ENCODE data around the gene TTC24.
"Not testable (repeated sequence)": the region's sequence is repeated elsewhere in the genome, so short reads cannot be mapped to it uniquely, and the experiment has no call there.

Gene TTC24

GRCh38 chr1:156555715-156556114 lies 23.8 kb upstream of the TTC24 start:
- no peak for DNase-seq

GRCh38 chr1:156556354-156556753 lies 23.2 kb upstream of the TTC24 start:
- DNase-seq: no peak

DNA sequence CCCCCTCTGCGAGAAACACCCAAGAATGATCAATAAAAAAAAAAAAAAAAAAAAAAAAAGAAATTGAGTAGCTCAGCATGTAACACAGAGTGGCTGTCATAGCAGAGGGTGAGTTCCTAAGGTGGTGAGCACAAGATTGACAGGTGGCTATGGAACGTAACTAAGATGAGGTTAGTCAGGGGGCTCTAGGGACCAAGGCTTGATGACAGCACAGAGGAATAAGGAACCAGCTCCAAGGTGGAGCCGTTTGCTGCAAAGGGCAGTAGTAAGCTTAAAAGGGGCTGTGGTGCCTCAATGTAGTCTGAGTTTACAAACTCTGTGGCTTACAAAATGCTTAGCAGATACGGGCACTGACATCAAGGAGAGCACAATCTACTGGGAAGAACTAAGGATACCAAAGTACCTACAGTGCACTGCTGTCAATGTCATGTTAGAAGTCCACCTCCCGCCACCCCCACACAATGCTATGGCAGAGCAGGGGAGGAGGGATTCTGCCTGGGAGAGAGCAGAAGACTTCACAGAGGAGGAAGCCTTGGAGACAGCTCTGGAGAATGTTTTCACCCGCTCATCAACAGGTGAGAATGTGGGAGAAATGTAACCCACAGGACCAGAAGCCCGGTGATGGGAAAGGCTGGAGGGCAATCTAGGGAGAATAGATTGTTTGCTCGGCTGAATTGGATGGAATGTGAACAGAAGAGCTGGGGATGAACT lies 20.3 kb upstream of the TTC24 start:
- DNase-seq: no peak

- DNase-seq: no peak
Measured at GRCh38 chr1:156559797-156560385, 19.6 kb upstream of the TTC24 start.

DNA sequence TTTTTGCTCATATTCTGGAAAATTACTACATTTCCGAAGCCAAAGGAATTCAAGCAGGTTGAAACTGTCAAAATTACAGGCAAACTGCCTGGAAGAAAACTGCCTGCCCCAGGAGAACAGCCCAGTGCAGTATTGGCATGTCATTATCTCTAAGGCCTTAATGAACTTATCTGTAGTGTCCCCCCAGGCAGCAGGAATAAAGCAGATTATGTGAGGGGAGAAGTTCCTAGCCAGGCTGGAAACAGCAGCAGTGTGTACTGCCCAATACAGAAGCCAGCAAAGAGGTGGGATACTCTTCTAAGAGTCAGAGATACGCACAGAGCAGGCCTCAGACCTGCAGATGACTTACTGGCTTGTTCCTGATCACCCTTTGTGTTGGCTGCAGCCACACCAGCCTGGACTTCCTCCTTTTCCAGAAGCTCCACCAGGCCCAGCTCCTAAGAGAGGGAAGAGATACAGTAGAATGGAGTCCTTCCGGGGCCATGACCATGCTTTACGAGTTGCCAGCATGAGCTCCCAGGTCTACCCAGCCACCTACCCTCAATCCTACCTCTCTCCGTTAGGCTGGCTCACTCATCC lies 18.8 kb upstream of the TTC24 start:
- no peak for DNase-seq

DNA sequence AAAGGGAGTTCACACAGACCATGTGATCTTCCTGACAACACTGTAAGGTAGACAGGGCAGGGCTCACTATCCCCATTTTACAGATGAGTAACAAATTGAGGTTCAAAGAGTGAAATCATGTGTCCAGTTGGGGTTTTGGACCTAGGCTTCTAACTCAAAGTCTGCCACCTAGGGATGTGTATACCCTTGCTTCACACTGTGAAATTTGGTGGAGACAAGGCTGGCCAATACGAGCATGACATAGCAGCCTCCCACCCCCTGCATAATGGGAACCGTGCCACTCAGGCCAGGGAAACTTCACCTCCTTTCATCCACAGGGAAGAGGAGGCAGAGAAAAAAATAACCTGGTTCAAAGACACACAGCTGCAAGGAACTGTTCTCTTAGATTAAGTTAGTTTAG lies 14.0 kb upstream of the TTC24 start:
- DNase-seq: no peak

DNA sequence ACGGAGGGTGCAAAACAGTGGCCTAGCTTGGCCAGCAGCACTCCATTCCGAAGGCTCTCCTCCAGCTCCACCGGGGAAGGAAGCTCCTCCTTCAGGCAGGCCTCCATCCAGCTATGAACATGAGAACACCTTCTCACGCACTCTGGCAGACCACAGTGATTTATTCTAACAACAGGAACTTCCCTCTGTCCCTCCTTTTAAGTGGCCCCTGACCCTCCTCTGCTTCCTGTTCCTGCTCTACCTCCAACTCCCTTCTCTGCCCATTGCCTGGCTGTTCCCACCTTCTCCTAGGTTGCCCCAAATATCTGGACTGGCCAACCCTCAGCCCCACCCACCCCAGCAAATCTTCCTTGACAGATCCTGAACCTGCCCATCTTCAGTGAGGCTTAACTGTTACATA lies 13.1 kb upstream of the TTC24 start:
- no peak for DNase-seq

DNA sequence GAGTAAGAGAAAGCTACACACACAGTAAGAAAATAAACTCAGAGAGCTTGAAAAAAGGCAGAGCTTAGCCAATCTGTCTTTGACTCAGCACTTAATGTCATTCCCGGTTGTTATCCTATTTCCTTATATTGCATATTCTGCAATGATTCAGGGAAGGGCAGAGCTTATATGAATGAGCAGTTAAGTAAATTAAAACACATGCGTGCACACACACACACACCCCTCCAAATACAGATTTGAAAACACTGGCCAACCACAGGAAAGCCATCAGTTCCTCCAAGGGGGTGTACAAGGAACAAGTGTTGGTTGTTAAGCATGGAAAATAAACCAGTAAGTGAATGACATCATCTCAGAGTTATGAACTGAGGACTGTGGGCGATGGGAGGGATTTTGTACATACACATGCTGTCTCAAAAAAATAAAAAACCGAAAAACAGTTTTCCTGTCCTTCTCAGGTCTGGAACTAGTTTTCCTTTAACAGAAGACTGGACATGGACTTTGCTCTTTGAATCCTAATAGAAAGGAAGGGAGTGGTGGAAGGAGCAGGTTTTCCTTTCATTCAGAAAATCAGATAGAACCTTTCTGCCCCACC lies 8.2 kb upstream of the TTC24 start:
- peak; percentile 66 to 83 for DNase-seq

- DNase-seq: peak; percentile 83 to 88
Measured at GRCh38 chr1:156571919-156572662, 7.4 kb upstream of the TTC24 start, which contains the start of gene IQGAP3. Gene IQGAP3, minus strand, starts transcription at chr1:156572565. Its CDS starts 36 bp downstream, at chr1:156572529.

DNA sequence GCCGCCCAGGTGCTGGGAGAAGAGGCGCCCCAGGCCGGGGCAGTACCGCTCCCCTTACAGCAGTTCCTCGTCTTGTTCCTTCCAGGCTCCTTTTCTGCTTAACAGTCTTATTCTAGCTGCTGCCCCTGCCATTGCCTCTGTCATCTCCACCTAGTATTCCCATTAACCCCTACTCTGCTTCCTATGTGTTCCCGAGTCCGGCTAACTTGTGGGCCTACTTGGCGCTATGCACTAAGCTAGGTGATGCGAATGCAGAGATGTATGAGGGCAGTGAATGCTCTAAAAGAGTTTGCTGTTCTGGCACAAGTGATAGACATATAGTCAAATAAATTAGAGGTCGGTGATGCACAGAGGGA lies 6.9 kb upstream of the TTC24 start:
- no peak for DNase-seq

- DNase-seq: no peak
Measured at GRCh38 chr1:156574039-156574633, 5.4 kb upstream of the TTC24 start.

DNA sequence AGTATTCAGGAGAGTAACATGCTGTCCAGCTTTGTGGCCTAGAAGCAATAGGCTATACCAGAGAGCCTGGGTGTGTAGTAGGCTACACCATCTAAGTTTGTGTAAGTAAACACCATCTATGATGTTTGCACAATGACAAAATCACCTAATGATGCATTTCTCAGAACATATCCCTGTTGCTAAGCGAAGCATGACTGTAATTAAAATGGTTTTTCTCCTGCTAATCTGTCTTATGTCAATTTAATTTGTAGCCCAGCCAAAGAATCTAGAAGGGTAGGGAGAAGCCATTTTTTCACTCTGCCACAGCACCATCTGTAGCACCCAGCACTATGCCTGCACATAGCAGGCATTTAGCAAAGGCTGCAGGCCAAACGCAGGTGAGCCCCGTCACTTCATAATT lies 2.0 kb upstream of the TTC24 start:
- DNase-seq: no peak

DNA sequence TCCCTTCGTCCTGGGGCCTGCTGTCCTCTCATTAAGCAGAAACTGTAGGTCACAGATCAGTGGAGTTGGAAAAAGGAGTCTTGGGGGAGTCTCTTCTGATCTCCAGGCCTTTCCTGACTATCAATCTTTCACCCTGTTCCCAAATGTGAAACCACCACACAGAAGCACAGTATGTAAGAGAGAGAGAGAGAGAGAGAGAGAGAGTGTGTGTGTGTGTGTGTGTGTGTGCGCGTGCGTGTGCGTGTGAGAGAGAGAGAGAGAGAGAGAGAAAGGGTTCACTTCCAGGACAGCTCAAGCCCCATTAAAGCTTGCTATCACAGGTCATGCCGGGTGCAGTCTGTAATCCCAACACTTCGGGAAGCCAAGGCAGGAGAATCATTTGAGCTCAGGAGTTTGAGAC lies 1.5 kb upstream of the TTC24 start:
- DNase-seq: no peak

DNA sequence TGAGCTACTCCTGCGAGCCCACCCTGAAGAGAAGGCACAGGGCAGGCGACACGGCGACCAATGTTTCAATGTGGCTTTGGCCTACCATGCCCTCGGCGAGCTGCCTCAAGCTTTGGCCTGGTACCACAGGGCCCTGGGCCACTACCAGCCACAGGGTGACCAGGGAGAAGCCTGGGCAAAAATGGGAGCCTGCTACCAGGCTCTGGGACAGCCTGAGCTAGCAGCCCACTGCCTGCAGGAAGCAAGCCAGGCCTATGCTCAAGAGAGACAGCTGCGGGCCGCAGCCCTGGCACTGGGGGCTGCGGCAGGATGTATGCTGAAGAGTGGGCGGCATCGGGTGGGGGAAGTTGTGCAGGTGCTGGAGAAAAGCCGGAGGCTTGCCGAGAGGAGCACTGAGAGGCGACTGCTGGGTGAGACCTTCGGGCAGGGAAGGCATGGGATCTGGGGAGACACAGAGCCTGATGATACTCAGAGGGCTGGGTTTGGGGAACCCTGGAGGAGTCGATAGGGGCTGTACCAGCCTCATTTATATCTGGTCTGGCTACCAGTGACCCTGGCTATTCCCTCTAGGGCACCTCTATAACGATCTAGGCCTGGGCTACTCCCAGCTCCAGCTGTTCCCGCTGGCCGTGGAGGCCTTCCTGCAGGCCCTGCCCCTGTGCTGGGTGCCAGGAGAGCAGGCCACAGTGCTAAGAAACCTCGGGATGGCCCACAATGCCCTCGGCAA lies 2.3 kb downstream of the TTC24 start:
- no peak for DNase-seq

DNA sequence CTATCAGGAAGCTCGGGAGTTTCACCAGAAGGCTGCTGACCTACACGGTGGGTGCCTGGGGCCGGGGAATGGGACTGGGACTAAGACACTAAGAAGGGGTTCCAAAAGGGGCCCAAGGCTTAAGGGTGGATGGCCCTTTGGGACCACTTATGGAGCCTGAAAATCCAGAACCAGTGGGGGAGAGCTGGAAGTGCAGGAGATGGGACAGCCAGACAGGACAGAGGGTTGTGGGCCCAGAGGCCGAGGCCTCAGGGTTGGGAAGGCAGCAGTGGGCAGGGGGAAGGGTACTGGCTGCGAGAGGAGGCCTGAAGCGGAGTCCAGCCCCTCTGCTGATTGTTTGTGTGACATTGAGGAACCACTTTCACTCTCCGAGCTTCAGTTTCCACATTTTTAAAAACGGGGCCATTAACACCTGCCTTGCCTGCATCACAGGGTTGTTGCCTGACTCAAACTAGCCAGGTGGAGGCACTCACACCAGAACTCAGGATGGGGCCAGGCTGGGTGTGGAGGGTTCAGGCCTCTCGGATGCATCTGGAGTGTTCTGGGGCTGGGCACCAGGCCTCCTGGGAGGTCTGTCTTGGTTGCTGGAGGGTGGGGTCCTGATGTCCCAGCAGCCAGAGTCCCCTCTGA lies 3.0 kb downstream of the TTC24 start:
- DNase-seq: no peak

DNA sequence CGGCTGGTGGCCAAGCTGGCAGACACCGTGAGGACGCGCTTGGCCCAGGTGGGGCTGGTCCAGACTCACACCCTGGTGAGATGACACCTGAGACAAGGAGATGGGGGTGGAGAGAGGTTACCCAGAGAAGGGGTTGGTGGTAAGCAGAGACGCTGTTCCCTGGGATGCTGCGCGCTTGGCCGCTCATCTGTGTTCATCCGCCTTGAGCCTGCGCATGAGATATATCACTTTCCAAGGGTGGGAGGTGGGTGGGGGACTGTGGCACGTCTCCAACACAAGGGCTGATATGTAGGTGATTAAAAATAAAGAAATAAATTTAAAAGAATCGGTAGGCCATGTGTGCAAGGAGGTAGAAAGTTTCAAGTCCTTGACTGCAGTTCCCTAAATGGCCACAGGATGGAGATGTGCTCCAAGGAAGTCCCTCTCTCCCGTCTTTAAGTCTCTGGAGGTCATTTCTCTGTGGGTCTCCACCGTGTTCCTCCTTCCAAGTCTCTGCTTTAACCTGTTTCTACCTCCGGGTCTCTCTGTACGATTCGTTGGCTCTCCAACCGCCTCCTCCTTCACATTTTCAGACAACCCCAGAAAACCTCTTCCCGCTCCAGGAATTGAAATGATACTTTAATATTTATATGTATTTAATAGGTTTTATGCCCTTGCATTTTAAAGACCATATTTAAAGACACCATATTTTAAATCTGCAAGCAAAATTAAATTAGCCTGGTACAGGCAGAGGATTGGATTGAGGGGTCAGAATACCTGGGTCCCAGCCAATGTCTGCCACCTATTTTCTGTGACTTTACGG lies 4.5 kb downstream of the TTC24 start:
- DNase-seq: peak; percentile 55 to 96

DNA sequence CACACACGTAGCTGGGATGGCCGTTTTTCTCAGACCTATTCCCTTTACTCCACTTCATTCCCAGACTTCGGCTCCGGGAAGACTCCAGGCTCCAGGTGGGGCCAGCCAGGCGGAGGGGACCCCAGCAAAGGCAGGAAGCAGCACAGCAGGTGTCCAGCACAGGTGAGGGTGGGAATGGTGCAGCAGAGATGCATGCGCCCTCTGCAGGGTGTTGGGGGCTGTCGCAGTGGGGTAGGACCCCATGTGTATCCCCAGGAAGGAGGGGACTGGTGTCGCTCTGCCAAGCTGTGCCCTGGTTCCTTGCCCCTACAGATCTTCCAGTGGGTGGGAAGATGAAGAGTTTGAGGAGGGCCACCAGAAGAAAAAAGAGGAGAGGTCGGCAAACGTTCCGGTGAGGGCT lies 5.3 kb downstream of the TTC24 start:
- no peak for DNase-seq

DNA sequence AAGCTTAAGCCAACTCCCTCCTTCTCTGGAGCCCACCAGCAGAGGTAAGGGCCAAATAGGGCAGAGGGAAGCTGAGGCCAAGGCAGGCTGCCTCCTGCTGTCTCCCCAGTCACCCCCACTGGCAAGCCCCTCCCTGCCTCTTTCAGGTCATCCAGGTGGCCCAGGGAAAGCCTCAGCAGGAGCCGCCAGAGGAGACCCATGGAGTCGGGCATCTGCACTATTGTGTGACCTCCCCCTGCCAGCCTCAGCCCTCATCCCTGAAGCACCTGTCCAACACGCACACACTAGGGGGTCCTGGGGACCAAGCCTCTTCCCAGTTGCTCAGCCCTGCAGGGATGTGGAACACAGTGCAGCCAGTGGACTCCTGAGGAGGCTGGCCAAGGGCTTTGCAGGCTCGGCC lies 6.8 kb downstream of the TTC24 start:
- DNase-seq: no peak

- DNase-seq: no peak
Measured at GRCh38 chr1:156586892-156587477, 7.5 kb downstream of the TTC24 start.

DNA sequence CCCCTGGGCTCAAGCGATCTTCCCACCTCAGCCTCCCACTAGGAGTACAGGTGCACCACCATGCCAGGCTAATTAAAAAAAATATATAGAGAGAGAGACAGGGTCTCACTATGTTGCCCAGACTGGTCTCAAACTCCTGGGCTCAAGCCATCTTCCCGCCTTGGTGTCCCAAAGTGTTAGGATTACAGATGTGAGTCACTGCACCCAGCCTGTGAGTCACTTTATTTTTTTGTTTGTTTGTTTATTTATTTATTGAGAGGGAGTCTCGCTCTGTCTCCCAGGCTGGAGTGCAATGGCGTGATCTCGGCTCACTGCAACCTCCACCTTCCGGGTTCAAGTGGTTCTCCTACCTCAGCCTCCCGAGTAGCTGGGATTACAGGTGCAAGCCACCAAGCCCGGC lies 8.4 kb downstream of the TTC24 start:
- not testable (repeated sequence) for DNase-seq

DNA sequence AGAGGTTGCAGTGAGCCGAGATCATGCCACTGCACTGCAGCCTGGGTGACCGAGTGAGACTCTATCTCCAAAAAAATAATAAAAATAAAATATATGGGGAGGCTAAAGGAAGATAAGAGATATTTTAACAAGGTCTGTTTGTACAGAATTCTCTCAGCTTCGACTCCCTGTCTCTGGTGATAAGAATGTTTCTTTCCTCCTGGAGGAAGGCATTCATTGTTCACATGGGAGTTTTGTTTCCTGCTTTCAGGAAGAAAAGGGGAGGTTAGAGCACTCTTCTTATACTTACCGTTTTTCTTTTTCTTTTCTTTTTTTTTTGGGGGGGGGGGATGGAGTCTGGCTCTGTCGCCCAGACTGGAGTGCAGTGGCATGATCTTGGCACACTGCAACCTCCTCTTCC lies 10.0 kb downstream of the TTC24 start:
- no peak for DNase-seq

Measured in inflammatory macrophage treated with lipopolysaccharide for 1 hour (primary cell).